Neuronal stem cell (in vitro differentiated cells): ENCODE measurements around the gene LARP1B.
"Not testable (repeated sequence)": the region's sequence is repeated elsewhere in the genome, so short reads cannot be mapped to it uniquely, and the experiment has no call there.

ENCODE experiments used
- DNase-seq: peaks from one replicate; pipeline ENCODE4 v3.0.0-alpha.2; 2013; ENCODE audit warnings: low spot score
- H2AFZ ChIP-seq: one replicate; pipeline ENCODE4 v1.6.1; 2013; ENCODE audit warnings: mild to moderate bottlenecking, low read length, inconsistent platforms
- H2AK5ac ChIP-seq: 2 replicates; pipeline ENCODE4 v1.6.1; 2013; ENCODE audit warnings: low read depth, mild to moderate bottlenecking, inconsistent platforms, low read length, moderate library complexity, mixed read lengths
- H2BK120ac ChIP-seq: 2 replicates; pipeline ENCODE4 v1.6.1; 2013; ENCODE audit warnings: low read depth, mild to moderate bottlenecking, inconsistent platforms, low read length, moderate library complexity, mixed read lengths
- H2BK12ac ChIP-seq: one replicate; pipeline ENCODE4 v1.6.1; 2013; ENCODE audit warnings: low read length, inconsistent platforms
- H2BK15ac ChIP-seq: 2 replicates; pipeline ENCODE4 v1.6.1; 2013; ENCODE audit warnings: mild to moderate bottlenecking, low read length, inconsistent platforms, mixed read lengths
- H2BK5ac ChIP-seq: one replicate; pipeline ENCODE4 v1.6.1; 2013; ENCODE audit warnings: inconsistent platforms, mild to moderate bottlenecking, low read length, moderate library complexity
- H3K14ac ChIP-seq: one replicate; pipeline ENCODE4 v1.6.1; 2013; ENCODE audit warnings: low read length, inconsistent platforms
- H3K18ac ChIP-seq: 2 replicates; pipeline ENCODE4 v1.6.1; 2013; ENCODE audit warnings: low read length, inconsistent platforms
- H3K23ac ChIP-seq: 2 replicates; pipeline ENCODE4 v1.6.1; 2013; ENCODE audit warnings: low read depth, mild to moderate bottlenecking, mixed read lengths, low read length, inconsistent platforms; ENCODE audit not compliant: poor library complexity
- H3K27ac ChIP-seq: replicated peaks from 3 replicates; pipeline ENCODE4 v1.5.1; 2013; ENCODE audit warnings: low read length, inconsistent platforms
- H3K27me3 ChIP-seq, 3 experiments: 2 replicates each; pipeline ENCODE4 v1.6.1; 2013; ENCODE audit warnings: low read length in 3 of 3, mild to moderate bottlenecking in 2 of 3, inconsistent platforms in 1 of 3, low read depth in 1 of 3, mixed read lengths in 1 of 3, moderate library complexity in 1 of 3; ENCODE audit not compliant: control insufficient read depth in 3 of 3, insufficient read depth in 3 of 3
- H3K36me3 ChIP-seq, 2 donors: replicated peaks in 1 of 2; 2 replicates each; pipeline ENCODE4 v1.6.1; 2013; ENCODE audit warnings: low read length in 2 of 2; ENCODE audit not compliant: control insufficient read depth in 2 of 2, insufficient read depth in 2 of 2
- H3K4ac ChIP-seq: 2 replicates; pipeline ENCODE4 v1.6.1; 2013; ENCODE audit warnings: inconsistent platforms, mild to moderate bottlenecking, low read length, moderate library complexity
- H3K4me1 ChIP-seq, 2 donors: 1 replicate in 1 of 2; 2 replicates in 1 of 2; pipeline ENCODE4 v1.6.1; 2013; ENCODE audit warnings: low read length in 2 of 2, low read depth in 1 of 2; ENCODE audit not compliant: control insufficient read depth in 2 of 2, insufficient read depth in 1 of 2
- H3K4me2 ChIP-seq: one replicate; pipeline ENCODE4 v1.6.1; 2013; ENCODE audit warnings: mild to moderate bottlenecking, low read length, inconsistent platforms; ENCODE audit not compliant: insufficient read depth, poor library complexity, severe bottlenecking
- H3K4me3 ChIP-seq, 2 donors: 2 replicates each; pipeline ENCODE4 v1.5.1; 2013; ENCODE audit warnings: low read length in 2 of 2, mild to moderate bottlenecking in 2 of 2, inconsistent platforms in 1 of 2, moderate library complexity in 1 of 2
- H3K79me1 ChIP-seq: one replicate; pipeline ENCODE4 v1.6.1; 2013; ENCODE audit warnings: low read depth, mild to moderate bottlenecking, inconsistent platforms, low read length, moderate library complexity
- H3K9ac ChIP-seq: one replicate; pipeline ENCODE4 v1.6.1; 2013; ENCODE audit warnings: mild to moderate bottlenecking, low read depth, low read length, inconsistent platforms; ENCODE audit not compliant: poor library complexity
- H3K9me3 ChIP-seq, 2 donors: replicated peaks in 1 of 2; 2 replicates each; pipeline versions ENCODE3 to v1.6.1; 2013; ENCODE audit warnings: low read length in 2 of 2, mild to moderate bottlenecking in 2 of 2, inconsistent platforms in 1 of 2, low read depth in 1 of 2, mixed read lengths in 1 of 2, moderate library complexity in 1 of 2; ENCODE audit not compliant: control insufficient read depth in 2 of 2, insufficient read depth in 1 of 2
- H4K8ac ChIP-seq: one replicate; pipeline ENCODE4 v1.6.1; 2013; ENCODE audit warnings: low read depth, mild to moderate bottlenecking, inconsistent platforms, low read length, moderate library complexity
- H4K91ac ChIP-seq: one replicate; pipeline ENCODE4 v1.6.1; 2013; ENCODE audit warnings: low read length, low read depth, mild to moderate bottlenecking, inconsistent platforms; ENCODE audit not compliant: poor library complexity
- WGBS, 2 donors: extraction: QIAGEN DNeasy Blood & Tissue Kit; methylation state at CpG; one replicate each; pipeline ENCODE4 v1.1.7; 2013; ENCODE audit warnings: missing lambda C conversion rate in 2 of 2, mixed read lengths in 1 of 2; ENCODE audit not compliant: insufficient read length in 2 of 2, insufficient replicate concordance in 1 of 2; ENCODE audit errors: extremely low coverage in 2 of 2; 5-methylcytosine and 5-hydroxymethylcytosine counted together

The LARP1B gene

GRCh38 chr4:128054907-128055306 is 6.2 kb upstream of the LARP1B start:
- H4K8ac ChIP-seq, H2BK15ac ChIP-seq, H3K4me2 ChIP-seq, H2BK120ac ChIP-seq, H3K79me1 ChIP-seq, H2BK12ac ChIP-seq, H3K18ac ChIP-seq, H3K9ac ChIP-seq, H3K27ac ChIP-seq, H3K9me3 ChIP-seq, H3K36me3 ChIP-seq, H3K4me1 ChIP-seq, H2BK5ac ChIP-seq, DNase-seq, H2AFZ ChIP-seq, H3K23ac ChIP-seq, H3K14ac ChIP-seq, H3K4me3 ChIP-seq, H2AK5ac ChIP-seq, H4K91ac ChIP-seq, H3K27me3 ChIP-seq, H3K4ac ChIP-seq: not testable (repeated sequence)
- no CpG with 5 or more reads among the region's 9 CpGs for WGBS, 2 donors

- not testable (repeated sequence) for H3K36me3 ChIP-seq, H2AK5ac ChIP-seq, H3K14ac ChIP-seq, H2BK5ac ChIP-seq, H2BK12ac ChIP-seq, H3K4me3 ChIP-seq, H3K9me3 ChIP-seq, H3K79me1 ChIP-seq, H3K27me3 ChIP-seq, H3K18ac ChIP-seq, H3K9ac ChIP-seq, H2BK15ac ChIP-seq, H4K91ac ChIP-seq, H3K23ac ChIP-seq, H3K27ac ChIP-seq, H2BK120ac ChIP-seq, H3K4me2 ChIP-seq, H4K8ac ChIP-seq, DNase-seq, H3K4ac ChIP-seq, H3K4me1 ChIP-seq, H2AFZ ChIP-seq
- WGBS, 2 donors = no CpG with 5 or more reads among the region's 10 CpGs
Observed at GRCh38 chr4:128055441-128056206, 5.5 kb upstream of the LARP1B start.

- Histone ChIP-seq H2AK5ac (no peak overlapping the region), H3K4ac (no peak overlapping the region), H4K8ac (no peak overlapping the region), H2BK5ac (no peak overlapping the region), H3K9ac (no peak overlapping the region), H3K4me3 (no peak overlapping the region), H3K27me3 (no peaks in the 10 kb centered on the region), H2BK12ac (no peak overlapping the region), H3K4me2 (no peak overlapping the region), H3K79me1 (no peaks in the 10 kb centered on the region), H2BK15ac (no peak overlapping the region), H3K9me3 (no peaks in the 10 kb centered on the region), H4K91ac (no peak overlapping the region), H3K18ac (no peak overlapping the region), H2BK120ac (no peak overlapping the region), H3K36me3 (no peaks in the 10 kb centered on the region), H3K14ac (no peak overlapping the region), H3K23ac (no peak overlapping the region), H3K4me1 (no peaks in the 10 kb centered on the region), H2AFZ (no peak overlapping the region), H3K27ac (no peak overlapping the region)
- no peak for DNase-seq
Observed at GRCh38 chr4:128056396-128056795, 4.7 kb upstream of the LARP1B start.

GRCh38 chr4:128060121-128060698 is 902 bp upstream of the LARP1B start:
- no peak overlapping the region for H3K4ac ChIP-seq
- no peaks in the 10 kb centered on the region for H3K36me3 ChIP-seq
- no peak overlapping the region for H2BK12ac ChIP-seq
- peak overlapping the region; percentile 64 to 81 for H3K4me3 ChIP-seq
- H3K18ac ChIP-seq = peak overlapping the region; percentile 44
- H3K9me3 ChIP-seq = no peaks in the 10 kb centered on the region
- H2BK5ac ChIP-seq = peak overlapping the region; percentile 54
- H2AFZ ChIP-seq = peak overlapping the region; percentile 94
- H3K4me1 ChIP-seq = peaks cover 0 to 1% of the 10 kb centered on the region in 2 donors
- H4K91ac ChIP-seq = no peak overlapping the region
- no peak for DNase-seq
- H3K14ac ChIP-seq = no peak overlapping the region
- H3K4me2 ChIP-seq = peak overlapping the region; percentile 90
- H3K27ac ChIP-seq = peak overlapping the region; percentile 74
- H3K23ac ChIP-seq = no peak overlapping the region
- no peaks in the 10 kb centered on the region for H3K27me3 ChIP-seq
- peak overlapping the region; percentile 37 for H3K9ac ChIP-seq
- H4K8ac ChIP-seq = no peak overlapping the region
- H2BK15ac ChIP-seq = no peak overlapping the region
- peaks cover 5% of the 10 kb centered on the region for H3K79me1 ChIP-seq
- WGBS, 2 donors = no CpG with 5 or more reads among the region's 21 CpGs
- H2BK120ac ChIP-seq = no peak overlapping the region
- no peak overlapping the region for H2AK5ac ChIP-seq
